Stimulated activated CD4-positive, alpha-beta T cell treated with anti-CD3 and anti-CD28 coated beads, Interleukin-4, amount 100 ng/mL, for 24 hours (primary cell): ENCODE measurements around the gene PPA1.
A peak's percentile ranks its signal among the peaks of the same experiment; 100 is the strongest.
"Not testable (repeated sequence)": the region's sequence is repeated elsewhere in the genome, so short reads cannot be mapped to it uniquely, and the experiment has no call there.

Experiments used
- DNase-seq: peaks from one replicate; pipeline ENCODE4 v3.0.0-alpha.2; 2020

The PPA1 gene

DNA sequence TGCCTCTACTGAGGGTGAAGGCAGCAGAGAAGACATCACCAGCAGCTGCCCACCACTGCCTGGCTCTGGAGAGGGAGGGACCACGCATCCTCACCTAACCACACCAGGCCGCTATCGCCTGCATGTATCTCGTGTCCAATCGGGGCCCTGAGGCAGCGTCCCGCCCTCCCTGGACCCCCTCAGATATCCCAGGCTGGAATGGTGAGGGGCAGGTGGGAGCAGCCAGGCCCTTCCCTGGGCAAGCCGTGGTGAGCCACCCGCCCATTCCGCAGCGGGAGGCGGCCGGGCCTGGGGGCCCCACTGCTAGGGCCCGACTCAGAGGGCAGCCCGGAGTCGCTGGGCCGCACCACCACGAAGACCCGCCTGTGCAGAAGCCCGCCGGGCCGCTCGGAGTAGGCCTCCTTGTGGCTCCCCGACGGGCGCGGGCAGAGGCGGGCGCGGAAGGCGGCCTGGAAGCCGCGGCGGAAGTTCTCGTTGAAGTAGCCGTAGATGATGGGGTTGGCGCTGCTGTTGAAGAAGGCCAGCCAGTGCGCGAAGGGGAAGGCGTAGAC lies 21.6 kb upstream of the PPA1 start:
- DNase-seq = no peak

DNA sequence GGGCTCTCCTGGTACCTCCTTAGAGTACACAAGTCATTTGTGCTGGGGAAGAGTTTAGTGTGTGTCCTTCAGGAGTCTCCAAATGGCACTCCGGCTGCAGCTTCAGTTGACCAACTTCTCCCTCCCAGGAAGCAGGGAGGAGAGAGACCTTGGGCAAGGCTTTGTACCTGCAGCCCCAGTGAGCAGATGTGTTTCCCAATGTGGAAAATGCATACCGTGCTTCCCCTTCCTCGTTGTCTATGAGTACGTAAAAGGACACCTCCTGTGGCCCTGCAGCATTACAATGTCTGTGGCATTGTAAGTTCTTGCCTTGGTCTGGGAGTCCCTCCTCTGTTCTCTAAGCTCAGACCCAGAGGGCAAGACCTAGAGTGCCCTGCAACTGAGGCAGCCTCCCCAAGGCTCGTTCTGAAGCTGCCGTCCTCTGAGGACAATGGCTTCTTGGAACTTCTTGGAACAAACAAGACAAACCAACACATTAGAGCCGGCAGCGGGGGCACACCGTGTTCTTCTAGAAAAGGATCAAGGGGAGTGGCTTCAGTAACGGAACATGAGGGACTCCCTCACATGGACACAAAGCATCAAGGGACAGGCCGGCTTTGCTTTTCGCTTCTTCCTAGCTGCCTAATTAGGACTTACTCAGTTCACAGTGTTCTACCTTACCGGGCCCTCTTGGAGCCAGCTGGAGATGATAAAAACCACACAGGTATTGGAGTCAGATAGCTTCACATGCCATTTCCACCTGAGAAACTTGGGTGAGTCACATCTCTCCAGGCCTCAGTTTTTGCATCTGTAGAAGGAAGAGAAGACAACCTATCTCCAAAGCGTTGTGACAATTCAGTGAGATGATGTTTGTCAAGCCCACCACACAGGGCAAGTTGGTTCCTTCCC lies 20.9 kb upstream of the PPA1 start:
- DNase-seq = no peak

DNA sequence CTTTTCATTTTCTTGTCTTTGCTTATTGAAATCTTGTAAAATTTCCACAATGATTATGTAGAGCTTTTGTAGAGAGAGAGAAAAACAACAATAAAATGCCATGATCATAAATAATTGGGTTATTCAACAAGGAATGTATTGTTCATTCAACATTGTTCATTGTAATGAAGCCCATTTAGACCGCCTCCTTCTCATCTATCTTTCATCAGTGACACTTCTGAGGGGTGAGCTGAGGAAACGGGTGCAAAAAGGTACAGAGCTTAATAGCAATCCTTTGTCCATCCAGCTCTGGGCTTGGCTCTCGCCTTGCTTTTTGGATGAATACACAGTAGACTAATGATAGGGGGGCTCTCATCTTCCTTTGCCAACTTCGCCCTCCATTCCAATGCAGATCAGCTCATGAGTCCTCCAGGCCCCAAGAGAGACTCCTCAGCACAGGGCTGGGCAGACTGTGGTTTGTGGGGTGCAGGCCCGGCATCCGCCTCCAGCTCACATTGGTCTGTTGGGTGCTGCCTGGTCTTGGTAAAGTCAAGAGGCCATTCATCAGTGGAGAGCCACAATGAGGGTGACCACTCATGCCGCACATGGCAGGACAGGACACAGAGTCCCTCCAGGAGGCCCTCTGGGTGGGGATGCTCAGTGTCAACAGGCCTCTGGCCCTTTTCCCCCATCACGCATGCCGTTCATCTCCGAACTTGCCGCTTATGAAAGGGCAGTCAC lies 17.9 kb upstream of the PPA1 start:
- DNase-seq = no peak

DNA sequence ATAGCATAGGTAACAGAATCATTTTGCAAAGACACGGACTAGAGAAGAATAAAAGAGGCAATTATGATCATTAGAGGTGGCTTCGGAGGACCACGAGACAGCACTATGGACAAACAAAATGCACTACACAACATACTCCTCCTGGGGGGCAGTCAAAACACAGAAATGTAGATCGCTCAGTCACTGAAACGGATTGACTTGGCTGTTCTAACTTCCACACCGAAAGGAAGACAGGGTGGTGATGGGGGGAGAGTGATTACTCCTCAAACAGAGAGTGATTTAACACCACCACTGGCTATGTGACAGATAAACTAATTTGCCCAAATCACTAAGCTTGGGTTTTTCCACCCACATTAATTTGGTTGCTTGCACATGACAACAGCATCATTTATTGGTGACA lies 14.1 kb upstream of the PPA1 start:
- no peak for DNase-seq

DNA sequence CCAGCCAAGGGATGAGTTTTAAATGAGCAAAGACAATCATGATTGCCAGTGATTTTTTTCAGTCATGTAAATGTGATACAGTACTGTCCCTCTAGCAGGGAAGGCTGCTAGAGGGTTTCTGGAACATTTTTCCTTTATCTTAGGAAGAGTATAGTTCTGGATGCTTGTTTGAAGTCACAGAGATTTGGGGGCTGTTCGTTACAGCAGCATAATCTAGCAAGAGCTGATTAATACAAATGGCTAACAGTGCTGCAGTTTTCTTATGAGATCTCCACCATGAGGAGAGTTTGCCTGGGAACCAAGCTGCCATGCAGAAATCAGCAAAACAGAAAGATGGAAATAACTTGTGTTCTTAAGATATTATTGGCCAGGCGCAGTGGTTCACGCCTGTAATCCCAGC lies 7.9 kb upstream of the PPA1 start:
- DNase-seq = no peak

DNA sequence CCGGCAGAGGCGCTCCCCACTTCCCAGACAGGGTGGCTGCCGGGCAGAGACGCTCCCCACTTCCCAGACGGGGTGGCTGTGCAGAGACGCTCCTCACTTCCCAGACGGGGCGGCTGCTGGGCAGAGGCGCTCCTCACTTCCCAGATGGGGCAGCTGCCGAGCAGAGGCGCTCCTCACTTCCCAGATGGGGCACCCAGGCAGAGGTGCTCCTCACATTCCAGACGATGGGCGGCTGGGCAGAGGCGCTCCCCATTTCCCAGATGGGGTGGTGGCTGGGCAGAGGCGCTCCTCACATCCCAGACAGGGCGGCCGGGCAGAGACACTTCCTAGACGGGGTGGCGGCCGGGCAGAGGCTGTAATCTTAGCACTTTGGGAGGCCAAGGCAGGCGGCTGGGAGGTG lies 6.8 kb upstream of the PPA1 start:
- not testable (repeated sequence) for DNase-seq

DNA sequence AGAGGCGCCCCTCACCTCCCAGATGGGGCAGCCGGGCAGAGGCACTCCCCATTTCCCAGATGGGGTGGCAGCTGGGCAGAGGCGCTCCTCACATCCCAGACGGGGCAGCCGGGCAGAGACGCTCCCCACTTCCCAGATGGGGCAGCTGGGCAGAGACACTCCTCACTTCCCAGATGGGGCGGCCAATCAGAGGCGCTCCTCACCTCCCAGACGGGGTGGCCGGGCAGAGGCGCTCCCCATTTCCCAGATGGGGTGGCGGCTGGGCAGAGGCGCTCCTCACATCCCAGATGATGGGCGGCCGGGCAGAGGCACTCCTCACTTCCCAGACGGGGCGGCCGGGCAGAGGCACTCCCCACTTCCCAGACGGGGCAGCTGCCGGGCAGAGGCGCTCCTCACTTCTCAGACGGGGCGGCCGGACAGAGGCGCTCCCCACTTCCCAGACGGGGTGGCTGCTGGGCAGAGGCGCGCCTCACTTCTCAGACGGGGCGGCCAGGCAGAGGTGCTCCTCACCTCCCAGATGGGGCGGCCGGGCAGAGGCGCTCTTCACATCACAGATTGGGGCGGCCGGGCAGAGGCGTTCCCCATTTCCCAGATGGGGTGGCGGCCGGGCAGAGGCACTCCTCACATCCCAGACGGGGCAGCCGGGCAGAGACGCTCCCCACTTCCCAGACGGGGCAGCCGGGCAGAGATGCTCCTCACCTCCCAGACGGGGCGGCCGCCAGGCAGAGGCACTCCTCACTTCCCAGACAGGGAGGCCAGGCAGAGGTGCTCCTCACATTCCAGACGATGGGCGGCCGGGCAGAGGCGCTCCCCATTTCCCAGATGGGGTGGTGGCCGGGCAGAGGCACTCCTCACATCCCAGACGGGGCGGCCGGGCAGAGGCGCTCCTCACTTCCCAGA lies 6.1 kb upstream of the PPA1 start:
- not testable (repeated sequence) for DNase-seq

DNA sequence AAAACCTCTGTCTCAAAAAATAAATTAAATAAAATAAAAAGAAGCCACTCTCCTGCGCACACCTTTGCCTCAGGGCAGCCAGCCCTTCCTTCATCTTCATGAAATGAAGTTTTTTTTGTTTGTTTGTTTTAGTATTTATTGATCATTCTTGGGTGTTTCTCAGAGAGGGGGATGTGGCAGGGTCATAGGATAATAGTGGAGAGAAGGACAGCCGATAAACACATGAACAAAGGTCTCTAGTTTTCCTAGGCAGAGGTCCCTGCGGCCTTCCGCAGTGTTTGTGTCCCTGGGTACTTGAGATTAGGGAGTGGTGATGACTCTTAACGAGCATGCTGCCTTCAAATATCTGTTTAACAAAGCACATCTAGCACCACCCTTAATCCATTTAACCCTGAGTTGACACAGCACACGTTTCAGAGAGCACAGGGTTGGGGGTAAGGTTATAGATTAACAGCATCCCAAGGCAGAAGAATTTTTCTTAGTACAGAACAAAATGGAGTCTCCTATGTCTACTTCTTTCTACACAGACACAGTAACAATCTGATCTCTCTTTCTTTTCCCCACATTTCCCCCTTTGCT lies 4.8 kb upstream of the PPA1 start:
- DNase-seq = not testable (repeated sequence)

DNA sequence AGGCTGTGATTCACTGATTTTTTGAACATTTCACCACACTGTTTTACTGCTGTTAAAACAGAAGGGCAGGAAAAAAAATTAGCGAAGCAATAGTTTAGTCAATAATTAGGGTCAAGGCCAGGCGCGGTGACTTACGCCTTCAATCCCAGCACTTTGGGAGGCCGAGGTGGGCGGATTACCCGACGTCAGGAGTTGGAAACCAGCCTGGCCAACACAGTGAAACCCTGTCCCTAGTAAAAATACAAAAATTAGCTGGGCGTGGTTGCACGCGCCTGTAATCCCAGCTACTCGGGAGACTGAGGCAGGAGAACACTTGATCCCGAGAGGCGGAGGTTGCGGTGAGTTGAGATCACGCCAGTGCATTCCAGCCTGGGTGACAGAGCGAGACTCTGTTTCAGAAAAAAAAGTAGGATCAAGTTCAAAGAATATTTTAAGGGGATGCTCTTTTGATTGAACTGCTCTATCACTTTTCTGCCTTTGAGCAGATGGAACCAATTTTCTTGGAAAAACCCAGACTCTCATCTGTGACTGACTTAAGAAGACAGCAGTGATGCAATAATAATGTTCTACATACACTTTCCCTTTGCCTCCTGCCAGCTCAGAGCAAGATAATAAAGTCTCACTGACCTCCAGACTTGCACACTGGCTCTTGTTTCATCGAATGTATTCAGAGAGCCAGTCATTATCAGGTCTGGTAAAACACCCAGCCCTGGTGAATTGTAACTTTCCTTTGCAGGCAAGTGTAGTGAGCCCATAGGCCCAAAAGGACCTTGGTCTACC lies 1.6 kb upstream of the PPA1 start:
- DNase-seq = no peak

DNA sequence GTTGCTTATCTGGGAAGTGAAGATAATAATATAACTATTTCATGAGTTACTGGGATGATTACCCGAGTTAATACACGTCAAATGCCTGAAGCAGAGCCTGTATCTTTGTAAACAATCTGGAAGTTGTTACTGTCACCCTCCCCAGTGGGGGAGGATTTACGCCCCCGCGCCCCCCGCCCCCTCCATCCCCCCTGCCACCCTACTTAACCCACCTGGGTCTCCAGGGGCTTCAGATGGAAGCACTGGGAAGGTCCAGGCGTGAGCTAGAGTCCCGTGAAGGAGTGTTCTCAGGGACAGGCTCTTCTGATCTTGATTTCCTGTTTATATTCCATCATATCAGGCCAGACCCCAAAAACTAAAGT lies 691 bp upstream of the PPA1 start:
- no peak for DNase-seq

DNA sequence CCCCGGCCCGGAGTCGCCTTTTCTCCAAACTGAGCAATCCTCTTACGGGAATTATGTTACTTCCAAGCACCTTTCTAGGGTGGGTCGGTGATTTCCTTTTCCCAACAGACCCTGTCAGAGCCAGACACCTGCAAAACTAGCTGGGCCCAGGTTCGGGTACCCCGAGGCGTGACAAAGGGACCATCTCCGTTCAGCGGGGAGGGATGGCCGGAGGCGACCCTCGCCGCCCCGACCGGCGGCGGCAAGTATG lies 445 bp downstream of the PPA1 start:
- DNase-seq = no peak

DNA sequence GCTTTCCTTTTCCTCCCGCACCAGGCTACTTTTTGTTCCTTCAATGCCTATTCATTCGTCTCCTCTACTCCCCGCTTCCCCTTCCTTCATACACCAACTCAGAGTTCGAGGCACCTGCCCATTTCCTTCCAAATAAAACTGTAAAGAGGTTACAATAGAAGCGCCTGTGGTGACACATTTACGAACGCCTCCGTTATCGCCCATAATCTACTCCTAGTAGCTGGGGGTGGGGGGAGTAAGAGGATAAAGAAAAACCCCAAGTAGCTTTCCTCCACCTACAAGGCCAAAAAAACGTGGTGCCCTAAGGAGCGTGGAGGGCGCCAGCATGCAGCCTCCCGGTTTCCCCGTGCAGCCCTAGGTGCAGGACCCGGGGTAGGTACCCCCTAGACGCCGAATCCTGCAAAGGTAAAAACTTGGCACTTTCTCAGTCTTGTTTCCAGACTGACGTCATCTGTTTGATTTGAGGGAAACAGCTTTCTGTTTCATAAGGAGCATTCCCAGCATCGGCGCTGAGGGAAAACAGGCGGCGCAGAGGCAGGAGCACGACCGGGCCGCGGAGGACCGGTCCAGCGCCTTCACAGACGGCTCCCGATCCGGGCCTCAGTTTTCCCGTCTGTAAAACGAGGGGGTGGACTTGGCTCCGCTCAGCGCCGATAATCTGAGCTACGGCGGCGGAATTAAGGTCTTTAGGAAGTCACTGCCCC lies 922 bp downstream of the PPA1 start:
- DNase-seq = peak; percentile 64

DNA sequence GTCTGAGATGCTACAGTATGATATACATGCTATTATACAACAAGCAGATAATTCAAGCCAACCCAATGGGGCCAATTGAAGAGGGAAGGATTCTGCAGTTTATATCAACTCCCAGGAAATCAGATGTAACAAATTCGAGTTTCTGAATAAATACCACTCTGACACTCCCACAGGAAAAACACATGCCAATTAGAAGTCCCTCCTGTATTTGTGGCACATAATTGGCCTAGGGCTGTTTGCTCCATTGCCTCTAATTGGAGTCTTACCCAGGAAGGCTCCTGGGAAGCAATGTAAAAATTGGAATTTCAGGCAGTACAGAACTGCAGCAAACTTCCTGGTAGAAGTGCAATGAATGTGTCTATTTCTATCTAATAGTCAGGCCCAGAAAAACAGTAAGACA lies 4.7 kb downstream of the PPA1 start:
- no peak for DNase-seq

DNA sequence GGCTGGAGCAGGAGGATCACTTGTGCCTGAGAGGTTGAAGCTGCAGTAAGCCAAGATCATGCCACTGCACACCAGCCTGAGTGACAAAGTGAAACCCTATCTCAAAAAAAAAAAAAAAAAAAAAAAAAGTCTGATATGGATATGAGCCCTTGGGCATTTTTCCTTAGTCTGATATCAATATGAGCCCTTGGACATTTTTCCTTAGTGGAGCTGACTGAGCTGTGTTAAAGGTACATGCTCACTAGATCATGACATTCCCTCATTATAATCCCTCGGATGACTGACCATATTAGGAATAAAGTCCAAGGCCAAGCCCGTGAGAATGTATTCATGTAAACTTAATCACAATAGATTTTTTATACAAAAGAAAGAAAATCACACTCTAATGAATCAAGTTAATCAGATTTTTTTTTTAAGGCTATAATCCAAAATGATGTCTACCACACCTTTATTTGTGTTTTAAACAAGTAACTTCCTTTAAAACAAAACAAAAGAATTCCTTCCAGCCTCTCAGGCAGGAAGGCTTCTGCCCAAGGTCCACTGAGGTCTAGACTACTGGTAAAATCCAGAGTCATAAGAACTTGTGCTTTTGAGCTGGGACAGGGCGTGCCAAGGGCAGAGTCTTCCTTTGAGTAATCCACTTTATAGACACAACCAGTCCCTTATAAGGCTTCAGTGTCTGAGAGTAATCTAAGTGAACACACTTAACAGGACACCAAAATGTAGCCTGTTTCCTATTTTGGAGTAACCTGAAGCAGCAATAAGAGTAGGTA lies 5.5 kb downstream of the PPA1 start:
- DNase-seq = no peak

DNA sequence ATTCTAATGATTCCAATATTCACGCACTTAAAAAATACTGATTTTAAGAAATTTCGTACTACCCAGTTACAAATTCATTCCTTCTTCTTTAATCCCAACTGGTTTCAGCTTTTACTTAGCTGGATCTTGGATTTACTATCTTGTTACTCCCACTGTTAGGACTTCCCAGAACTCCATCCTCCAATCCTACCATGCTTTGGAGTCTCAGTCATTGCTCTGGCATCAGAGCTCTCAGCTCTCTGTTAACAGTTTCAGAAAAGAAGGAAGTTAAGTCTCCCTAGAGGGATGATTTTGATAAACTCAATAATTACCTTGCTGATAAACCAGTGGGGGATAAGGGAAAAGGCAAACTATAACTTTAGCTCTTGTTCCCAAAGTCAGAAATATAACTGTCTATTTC lies 9.5 kb downstream of the PPA1 start:
- no peak for DNase-seq

DNA sequence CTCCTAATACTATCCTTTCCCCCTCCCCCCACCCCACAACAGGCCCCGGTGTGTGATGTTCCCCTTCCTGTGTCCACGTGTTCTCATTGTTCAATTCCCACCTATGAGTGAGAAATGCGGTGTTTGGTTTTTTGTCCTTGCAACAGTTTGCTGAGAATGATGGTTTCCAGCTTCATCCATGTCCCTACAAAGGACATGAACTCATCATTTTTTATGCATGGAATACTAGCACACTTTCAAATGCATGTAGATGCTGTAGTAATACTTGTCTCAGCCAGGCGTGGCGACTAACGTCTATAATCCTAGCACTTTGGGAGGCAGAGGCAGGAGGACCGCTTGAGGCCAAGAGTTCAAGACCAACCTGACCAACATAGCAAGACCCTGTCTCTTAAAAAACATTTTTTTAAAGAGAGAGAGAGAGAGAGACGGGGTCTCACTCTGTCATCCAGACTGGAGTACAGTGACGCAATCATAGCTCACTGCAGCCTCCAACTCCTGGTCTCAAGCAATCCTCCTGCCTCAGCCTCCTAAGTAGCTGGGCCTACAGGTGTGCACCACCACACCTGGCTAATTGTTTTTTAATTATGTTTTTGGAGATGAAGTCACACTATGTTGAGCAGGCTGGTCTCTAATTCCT lies 10.3 kb downstream of the PPA1 start:
- DNase-seq = not testable (repeated sequence)

DNA sequence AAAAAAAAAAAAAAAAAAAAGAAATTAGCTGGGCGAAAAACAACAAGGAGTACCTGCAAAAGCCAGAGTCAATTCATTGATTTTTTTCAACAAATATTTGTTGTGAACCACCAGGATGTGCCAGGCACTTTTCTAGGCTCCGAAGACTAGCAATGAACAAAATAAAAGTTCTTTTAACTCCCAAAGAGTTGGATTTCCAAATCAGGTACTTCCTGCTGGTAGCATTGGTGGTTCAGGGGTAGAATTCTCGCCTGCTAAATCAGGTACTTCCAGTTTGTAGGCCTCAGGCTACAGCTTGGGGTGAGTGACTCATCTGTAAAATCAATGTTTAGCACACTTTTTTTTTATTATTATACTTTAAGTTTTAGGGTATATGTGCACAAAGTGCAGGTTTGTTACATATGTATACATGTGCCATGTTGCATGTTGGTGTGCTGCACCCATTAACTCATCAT lies 10.9 kb downstream of the PPA1 start:
- no peak for DNase-seq

DNA sequence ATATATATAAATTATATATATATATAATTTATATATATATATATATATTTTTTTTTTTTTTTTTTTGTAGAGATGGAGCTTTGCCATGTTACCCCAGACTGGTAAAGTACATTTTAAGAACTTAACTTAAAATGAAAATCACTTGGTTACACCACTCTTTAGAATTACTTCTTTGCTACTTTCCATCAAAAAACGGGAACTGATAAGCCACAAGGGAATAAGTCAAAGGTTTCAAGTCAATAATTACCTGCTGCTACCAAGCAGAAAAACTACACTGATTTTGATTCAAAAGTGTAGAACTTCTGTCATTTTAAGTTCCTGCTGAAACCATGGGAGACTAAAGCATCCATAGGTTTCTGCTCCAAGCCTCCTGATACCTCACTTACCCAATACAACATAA lies 12.2 kb downstream of the PPA1 start:
- no peak for DNase-seq

DNA sequence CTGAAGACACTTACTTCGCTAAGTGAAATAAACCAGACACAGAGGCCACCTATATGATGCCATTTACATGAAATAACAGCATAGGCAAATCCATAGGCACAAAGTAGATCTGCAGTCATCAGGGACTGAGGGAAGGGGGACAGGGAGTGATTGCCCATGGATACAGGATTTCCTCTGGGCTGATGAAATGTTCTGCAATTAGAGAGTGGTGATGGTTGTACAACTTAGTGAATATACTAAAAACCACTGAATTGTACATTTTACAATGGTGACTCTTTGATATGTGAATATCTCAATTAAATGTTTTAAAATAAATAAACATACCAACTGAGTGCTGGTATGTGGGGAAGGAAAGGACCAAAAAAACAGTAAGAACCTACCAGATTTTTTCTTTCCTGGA lies 20.4 kb downstream of the PPA1 start:
- DNase-seq = no peak

DNA sequence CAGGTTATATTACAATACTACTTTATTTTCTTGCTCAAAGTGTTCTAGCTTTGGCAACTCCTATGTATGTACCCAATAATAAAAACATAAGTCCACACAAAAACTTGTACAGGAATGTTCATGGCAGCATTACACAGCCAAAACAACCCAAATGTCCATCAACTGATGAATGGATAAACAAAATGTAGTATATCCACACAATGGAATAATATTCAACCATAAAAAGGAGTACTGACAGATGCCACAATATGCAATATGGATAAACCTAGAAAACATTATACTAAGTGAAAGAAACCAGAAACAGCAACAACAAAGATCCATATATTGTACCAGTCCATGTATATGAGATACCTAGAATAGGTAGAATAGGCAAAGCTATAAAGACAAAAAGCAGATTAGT lies 21.0 kb downstream of the PPA1 start:
- DNase-seq = no peak
